SW480 (cell line): ENCODE data around the gene MAT1A.
A peak's percentile ranks its signal among the peaks of the same experiment; 100 is the strongest.
"Not testable (repeated sequence)": the region's sequence is repeated elsewhere in the genome, so short reads cannot be mapped to it uniquely, and the experiment has no call there.

ENCODE experiments used
- DNase-seq: peaks from one replicate; pipeline ENCODE4 v3.0.0-alpha.2; 2016; ENCODE audit warnings: low spot score

MAT1A gene

GRCh38 chr10:80289451-80290287 is at the start of gene MAT1A:
TSS of gene MAT1A (minus strand) at chr10:80289658. CDS start at chr10:80289423, 235 bp downstream.
- peak; percentile 74 for DNase-seq

- no peak for DNase-seq
These were observed 44.5 kb upstream of the MAT1A start for GRCh38 chr10:80333983-80334382.

GRCh38 chr10:80324891-80325364 is 35.5 kb upstream of the MAT1A start:
- no peak for DNase-seq

GRCh38 chr10:80324086-80324485 is 34.6 kb upstream of the MAT1A start:
- peak; percentile 57 for DNase-seq

DNA sequence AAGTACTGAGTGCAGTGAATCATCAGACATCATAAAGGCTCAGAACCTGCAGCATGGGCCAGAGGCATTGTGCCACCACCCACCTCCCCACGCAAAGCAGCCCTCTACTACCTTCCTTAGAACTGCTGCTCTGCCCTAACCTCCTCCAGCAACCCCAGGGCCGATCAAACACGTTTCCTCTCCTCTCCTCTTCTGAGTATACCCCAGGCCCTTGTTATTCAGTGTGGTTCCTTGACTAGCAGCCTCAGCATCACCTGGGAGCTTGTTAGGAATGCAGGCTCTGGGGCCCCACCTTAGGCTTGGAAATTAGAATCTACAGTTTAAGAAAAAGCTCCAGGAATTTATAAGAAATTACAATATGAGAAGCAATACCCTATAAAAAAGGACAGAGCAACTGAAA is 33.9 kb upstream of the MAT1A start:
- no peak for DNase-seq

- no peak for DNase-seq
These were observed 33.3 kb upstream of the MAT1A start for GRCh38 chr10:80322711-80323110.

GRCh38 chr10:80322158-80322557 is 32.7 kb upstream of the MAT1A start:
- no peak for DNase-seq

- DNase-seq: no peak
These were observed 31.7 kb upstream of the MAT1A start for GRCh38 chr10:80321183-80321582.

GRCh38 chr10:80320377-80320776 is 30.9 kb upstream of the MAT1A start:
- DNase-seq: peak; percentile 11

- DNase-seq: no peak
These were observed 30.4 kb upstream of the MAT1A start for GRCh38 chr10:80319725-80320290.

DNA sequence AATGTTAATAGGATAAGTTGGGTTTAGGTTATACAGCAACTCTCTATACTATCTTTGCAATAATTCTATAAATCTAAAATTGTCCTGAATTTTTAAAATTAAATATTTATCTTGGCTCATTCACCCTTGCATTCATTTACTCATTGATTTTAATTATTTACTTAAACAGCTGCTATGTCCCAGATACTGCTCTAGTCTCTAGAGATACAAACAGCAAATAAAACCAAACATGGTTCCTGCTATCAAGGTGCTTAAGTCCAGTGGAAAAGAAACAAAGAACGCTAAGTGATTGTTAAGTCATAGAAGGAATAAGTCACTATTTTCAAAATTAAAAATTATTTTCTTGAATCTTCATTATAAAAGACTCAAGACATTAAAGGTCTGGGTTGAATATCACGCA is 29.9 kb upstream of the MAT1A start:
- no peak for DNase-seq

DNA sequence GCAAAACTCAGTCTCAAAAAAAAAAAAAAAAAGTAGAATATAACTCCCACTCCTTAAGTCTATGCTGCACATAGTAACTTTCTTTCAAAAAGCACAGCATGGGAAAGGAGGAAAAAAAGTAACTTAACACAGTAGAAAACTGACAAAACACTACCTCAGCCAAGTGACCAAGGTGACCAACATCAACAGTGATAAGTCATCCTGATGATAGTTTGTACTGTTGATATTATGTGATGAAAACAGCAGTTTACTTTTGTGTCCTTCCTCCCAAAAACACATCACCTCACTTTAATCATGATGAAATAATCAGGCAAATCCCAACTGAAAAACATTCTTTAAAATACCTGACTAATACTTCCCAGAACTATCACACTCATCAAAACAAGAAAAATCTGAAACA is 29.3 kb upstream of the MAT1A start:
- DNase-seq: no peak

DNA sequence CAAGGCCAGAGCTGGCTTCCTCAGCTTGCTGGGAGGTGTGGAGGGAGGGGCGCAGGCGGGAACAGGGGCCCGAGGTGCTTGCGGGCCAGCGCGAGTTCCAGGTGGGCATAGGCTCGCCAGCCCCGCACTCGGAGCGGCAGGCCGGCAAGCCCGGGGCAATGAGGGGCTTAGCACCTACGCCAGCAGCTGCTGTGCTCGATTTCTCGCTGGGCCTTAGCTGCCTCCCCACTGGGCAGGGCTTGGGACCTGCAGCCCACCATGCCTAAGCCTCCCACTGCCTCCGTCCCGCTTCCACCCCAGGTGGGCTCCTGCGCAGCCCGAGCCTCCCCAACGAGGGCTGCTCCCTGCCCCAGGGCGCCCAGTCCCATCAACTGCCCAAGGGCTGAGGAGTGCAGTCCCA is 25.9 kb upstream of the MAT1A start:
- no peak for DNase-seq

GRCh38 chr10:80313523-80313922 is 24.1 kb upstream of the MAT1A start:
- DNase-seq: no peak

DNA sequence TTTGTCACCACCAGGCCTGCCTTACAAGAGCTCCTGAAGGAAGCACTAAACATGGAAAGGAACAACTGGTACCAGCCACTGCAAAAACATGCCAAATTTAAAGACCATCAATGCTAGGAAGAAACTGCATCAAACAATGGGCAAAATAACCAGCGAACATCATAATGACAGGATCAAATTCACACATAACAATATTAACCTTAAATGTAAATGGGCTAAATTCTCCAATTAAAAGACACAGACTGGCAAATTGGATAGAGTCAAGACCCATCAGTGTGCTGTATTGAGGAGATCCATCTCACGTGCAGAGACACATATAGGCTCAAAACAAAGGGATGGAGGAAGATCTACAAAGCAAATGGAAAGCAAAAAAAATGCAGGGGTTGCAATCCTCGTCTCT is 16.5 kb upstream of the MAT1A start:
- not testable (repeated sequence) for DNase-seq

DNA sequence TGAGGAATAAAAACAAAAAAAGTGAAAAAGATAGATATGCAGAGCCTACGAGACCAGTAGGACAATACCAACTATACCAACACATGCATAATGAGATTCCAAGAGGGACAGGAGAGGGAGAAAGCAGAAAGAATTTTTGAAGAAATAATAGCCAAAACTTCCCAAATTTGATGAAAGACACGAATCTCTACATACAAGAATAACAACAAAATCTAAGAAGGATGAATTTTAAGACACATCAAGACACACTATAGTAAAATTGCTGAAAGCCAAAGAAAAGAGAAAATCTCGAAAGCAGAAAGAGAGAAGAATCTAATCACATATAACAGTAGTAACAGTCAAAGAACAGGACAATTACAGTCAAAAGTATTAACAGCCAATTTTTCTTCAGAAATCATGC is 7.5 kb upstream of the MAT1A start:
- no peak for DNase-seq

DNA sequence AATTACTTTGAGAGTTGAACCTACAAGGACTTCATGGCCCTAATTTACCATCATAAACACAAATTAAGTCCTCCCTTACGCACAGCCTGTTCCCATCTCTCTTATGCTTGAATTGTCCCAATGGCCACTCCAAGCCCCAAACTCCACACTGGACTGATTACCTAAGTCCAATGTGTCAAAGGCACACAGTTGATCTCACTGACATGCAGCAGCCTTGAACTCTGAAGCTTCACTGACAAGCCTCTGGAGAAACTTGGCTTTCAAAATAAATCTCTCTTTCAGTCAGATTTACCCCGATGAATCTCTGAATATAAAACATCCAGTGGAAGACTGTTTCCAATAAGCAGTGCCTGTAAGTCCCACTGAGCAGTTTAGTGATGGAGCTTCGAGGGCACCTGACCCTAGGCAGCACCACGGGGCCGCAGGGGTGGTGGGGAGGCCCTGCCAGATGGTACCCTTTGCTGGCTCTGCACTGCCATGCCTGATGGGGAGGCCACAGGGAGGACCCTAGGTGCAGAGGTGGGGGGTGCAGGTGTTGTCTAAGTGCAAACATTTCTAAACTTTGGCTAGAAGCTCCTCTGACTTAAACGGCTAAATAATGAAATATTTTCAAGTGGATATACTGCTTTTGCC is 3.3 kb upstream of the MAT1A start:
- DNase-seq: no peak

DNA sequence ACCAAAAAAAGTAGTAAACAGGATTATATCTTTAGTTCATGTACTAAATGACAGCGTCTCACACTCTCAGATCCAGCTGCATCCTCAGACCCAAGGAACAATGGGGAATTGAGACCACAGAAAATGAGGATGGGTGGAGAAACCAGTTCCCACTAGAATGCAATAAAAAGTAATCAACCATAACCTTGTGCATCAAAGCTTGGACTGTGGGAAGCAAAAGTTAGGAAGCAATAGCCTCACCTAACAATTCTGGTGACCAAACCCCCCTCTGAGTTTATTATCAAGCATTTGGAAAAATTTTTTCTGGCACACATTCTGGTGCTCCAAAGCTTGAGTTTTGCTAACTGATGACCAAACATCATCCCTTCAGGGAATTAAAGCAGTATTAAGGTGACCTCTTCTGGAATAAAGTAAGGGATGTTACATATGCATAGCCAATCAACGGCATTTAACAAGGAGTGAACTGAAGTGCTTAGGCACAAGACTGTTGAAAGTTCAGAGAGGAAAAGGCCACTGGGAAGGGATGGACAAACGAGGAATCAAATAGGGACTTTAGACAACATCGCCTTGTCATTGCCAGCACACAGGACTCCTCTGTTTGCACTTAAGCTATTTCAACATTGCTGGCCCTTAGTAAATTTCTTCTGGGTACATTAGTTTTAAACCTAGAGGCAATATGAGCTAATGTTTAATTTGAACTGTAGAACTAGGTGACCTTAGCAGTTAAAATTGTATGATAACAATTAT is 1.2 kb upstream of the MAT1A start:
- peak; percentile 57 for DNase-seq

DNA sequence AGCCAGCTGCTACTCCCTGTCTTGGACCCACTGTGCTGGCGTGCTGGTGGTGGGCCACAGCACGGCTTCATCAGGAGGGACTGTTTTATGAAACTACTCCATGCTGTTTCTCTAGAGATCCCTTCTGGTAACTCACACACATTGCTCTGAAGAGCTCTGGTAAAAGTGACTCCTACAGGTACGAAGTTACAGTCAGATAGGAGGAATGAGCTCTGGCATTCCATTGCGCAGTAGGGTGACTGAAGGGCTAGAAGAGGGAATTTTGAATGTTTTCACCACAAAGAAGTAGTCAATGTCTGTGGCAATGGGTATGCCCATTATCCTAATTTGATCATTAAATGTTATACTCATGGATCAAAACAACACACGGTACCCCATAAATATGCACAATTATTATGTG is 609 bp downstream of the MAT1A start:
- DNase-seq: no peak

GRCh38 chr10:80284522-80284921 is 4.9 kb downstream of the MAT1A start:
- no peak for DNase-seq

- no peak for DNase-seq
These were observed 5.8 kb downstream of the MAT1A start for GRCh38 chr10:80283536-80284199.

DNA sequence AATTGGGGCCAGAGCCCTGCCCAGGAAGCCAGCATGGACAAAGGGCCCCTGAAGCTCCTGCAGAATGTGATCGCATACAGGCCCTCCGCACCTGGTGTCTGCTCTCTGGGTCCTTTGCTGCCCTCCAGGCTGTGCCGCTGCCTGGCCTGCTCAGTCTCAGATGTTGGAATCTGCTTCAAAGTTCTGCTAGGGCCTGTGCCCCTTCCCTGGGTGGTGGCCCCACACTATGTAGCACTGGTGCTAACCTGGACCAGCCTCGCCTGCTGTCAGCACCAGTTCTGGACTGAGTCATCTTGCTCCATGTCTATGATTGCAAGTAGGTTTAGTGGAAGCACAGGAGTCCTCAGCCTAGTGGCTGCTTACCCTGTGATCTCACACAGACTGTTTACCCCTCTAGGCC is 6.3 kb downstream of the MAT1A start:
- DNase-seq: no peak
